Measurements from ENCODE around the gene UMAD1. TPM values are rescaled to one million over a fixed set of nuclear protein-coding genes. Genes with fewer than 3 reads are reported as not detected.

The UMAD1 gene
- total and polyA plus RNA-seq, 2 of the 4 experiments (the other 2 are of a cell fraction): 5.2 to 8.4 TPM

- no peak overlapping the region for H3K23ac ChIP-seq (ENCODE audit: low read depth, low read length)
- no peak overlapping the region for H3K9ac ChIP-seq (ENCODE audit: low read depth, low read length)
- H3K9me1 ChIP-seq (ENCODE audit: insufficient read depth, low read length): no peaks in the 10 kb centered on the region
- H3K4ac ChIP-seq (ENCODE audit: low read depth, low read length): no peak overlapping the region
- H2BK120ac ChIP-seq (ENCODE audit: low read depth, low read length): no peak overlapping the region
- H2BK20ac ChIP-seq (ENCODE audit: low read depth, low read length): no peak overlapping the region
- H2BK15ac ChIP-seq (ENCODE audit: low read depth, low read length): no peak overlapping the region
- H2AK9ac ChIP-seq (replicated peaks; ENCODE audit: low read depth, low read length, poor library complexity): no peak overlapping the region
- TF ChIP-seq ELK1 (IDR thresholded peaks at IDR 0.05; ENCODE audit: borderline replicate concordance, low read depth, low read length): no peak
- TF ChIP-seq SMC3 (IDR thresholded peaks at IDR 0.05; ENCODE audit: low read depth, low read length): no peak
- TF ChIP-seq RAD21 (IDR thresholded peaks at IDR 0.05; ENCODE audit: low read length): no peak
- no peak for TF ChIP-seq CHD1 (IDR thresholded peaks at IDR 0.05; ENCODE audit: low read depth, low read length)
- no peak for TF ChIP-seq CEBPB (IDR thresholded peaks at IDR 0.05; ENCODE audit: low read depth, low read length)
- TF ChIP-seq USF2 (IDR thresholded peaks at IDR 0.05; ENCODE audit: low read depth, low read length): no peak
- no peak overlapping the region for H2BK5ac ChIP-seq (ENCODE audit: low read depth, low read length, poor library complexity, severe bottlenecking)
- H2AFZ ChIP-seq (replicated peaks; ENCODE audit: low read length, poor library complexity): no peak overlapping the region
- H2AK5ac ChIP-seq (ENCODE audit: low read depth, low read length): no peak overlapping the region
- DNase-seq: no peak
- dilution Hi-C loops (cut with HindIII; ENCODE audit: low sequenced_read_pairs, unreplicated experiment) (no loop called here), in situ Hi-C loops (cut with MboI; ENCODE audit: low sequenced_read_pairs) (no loop called here), intact Hi-C loops (cut with micrococcal nuclease) (no loop called here)
- no peak for ATAC-seq (ENCODE audit: low read depth)
- no peak overlapping the region for H4K5ac ChIP-seq (ENCODE audit: low read depth, low read length)
- no TSS peak for BruUV-seq (replicated peaks)
- CTCF ChIA-PET: no interaction called here
- H3K4me2 ChIP-seq (ENCODE audit: low read depth, low read length): no peak overlapping the region
- H3K9me3 ChIP-seq (ENCODE audit: control insufficient read depth, insufficient read depth, low read length): no peaks in the 10 kb centered on the region
- no peak overlapping the region for H3K14ac ChIP-seq (replicated peaks; ENCODE audit: low read depth, low read length)
- H4K91ac ChIP-seq (ENCODE audit: insufficient read depth, low read depth, low read length): no peak overlapping the region
- no peak overlapping the region for H3K56ac ChIP-seq (ENCODE audit: extremely low read depth, insufficient read depth, low read length)
- no peak overlapping the region for H3K27ac ChIP-seq (ENCODE audit: insufficient read depth, low read length)
- no peak overlapping the region for H3K18ac ChIP-seq (ENCODE audit: low read depth, low read length)
- 0 out of 2 replicates have a peak, but pooled peaks cover 2% of the 10 kb centered on the region for H3K4me1 ChIP-seq (ENCODE audit: control insufficient read depth, insufficient read depth, low read length)
- no peak overlapping the region for H4K8ac ChIP-seq (ENCODE audit: low read depth in 2 of 2, low read length in 2 of 2)
- no peaks in the 10 kb centered on the region for H3K27me3 ChIP-seq (ENCODE audit: control insufficient read depth, insufficient read depth, low read length)
- POLR2A ChIA-PET (ENCODE audit: unreplicated experiment): no interaction called here
- no peak overlapping the region for H3K4me3 ChIP-seq (ENCODE audit: insufficient read depth, low read depth, low read length)
- H3K79me1 ChIP-seq (ENCODE audit: low read depth in 1 of 2, low read length in 2 of 2): no peaks in the 10 kb centered on the region
- H4K20me1 ChIP-seq (ENCODE audit: insufficient read depth, low read length): no peaks in the 10 kb centered on the region
- no peaks in the 10 kb centered on the region for H3K36me3 ChIP-seq (ENCODE audit: control insufficient read depth, insufficient read depth, low read length)
- WGBS, 2 experiments (ENCODE audit: extremely low coverage in 2 of 2, insufficient read length in 1 of 2): no CpG with 5 or more reads among the region's 3 CpGs
Measured at GRCh38 chr7:7786595-7786994, 146.0 kb downstream of the UMAD1 start.
